NCI-H1105 (cell line): ENCODE measurements around the gene SHISAL2B.
"Not testable (repeated sequence)": the region's sequence is repeated elsewhere in the genome, so short reads cannot be mapped to it uniquely, and the experiment has no call there.

Experiments used
- DNase-seq: peaks from one replicate; lab custom pipeline; 2025; lab: John Stamatoyannopoulos, UW

Gene SHISAL2B

DNA sequence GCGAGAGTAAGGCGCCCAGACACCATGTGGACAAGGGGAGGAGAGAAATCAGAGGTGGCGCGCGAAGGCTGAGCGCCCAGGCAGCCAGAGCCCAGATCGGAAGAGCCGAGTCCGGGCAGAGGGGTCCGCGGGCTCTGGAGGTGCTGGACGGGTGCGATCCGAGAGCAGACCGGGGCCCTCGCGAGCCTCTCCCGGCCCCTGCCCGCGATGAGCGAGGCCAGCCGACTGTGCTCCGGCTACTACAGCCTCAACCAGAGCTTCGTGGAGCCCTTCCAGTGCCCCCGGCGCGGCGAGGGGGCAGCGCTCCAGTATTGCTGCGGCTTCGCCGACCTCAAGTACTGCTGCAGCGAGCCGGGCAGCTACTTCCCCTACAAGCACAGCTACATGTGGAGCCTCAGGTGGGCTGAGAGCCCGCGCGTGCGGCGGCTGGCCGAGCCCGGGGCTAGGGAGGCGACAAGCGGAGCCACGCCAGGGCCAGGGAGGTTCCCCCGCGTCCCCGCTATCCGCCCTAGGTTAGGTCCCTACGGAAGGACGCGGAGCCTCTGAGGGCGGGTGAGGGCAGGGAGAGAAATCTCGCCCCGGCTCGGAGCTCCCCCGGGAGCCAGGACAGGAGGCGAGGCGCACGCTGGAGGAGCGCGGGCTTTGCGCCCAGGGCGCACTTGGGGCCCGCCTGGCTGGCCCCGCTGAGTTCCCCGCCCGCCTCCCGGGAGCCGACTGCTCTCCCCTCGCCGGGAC, at the start of gene SHISAL2B:
Gene SHISAL2B, plus strand, starts transcription at position 87 of the 735 bp plus-strand sequence. Its CDS starts 121 bp downstream, at position 208.
- DNase-seq = no peak

GRCh38 chr5:64644831-64645230, 45.5 kb upstream of the SHISAL2B start:
- no peak for DNase-seq

DNA sequence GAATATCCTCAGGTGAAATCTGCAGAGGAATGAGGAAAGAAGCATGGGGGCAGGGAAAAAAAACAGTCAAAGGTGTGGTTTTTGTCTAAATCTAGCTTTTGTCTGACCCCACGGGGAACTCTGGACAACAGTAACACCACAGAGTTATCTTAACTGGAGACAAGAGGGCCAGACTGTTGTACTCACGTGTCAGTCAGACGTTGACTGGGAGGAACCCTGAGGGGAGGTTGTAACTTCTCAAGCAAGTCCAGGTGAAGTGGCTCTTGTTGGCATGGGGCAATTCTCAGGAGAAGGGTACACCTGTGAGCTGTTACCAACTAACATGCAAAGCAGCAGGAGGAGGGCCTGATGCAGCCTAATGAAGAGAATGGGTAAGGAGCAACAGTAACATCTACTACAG, 44.1 kb upstream of the SHISAL2B start:
- no peak for DNase-seq

GRCh38 chr5:64649512-64649911, 40.8 kb upstream of the SHISAL2B start:
- DNase-seq = no peak

DNA sequence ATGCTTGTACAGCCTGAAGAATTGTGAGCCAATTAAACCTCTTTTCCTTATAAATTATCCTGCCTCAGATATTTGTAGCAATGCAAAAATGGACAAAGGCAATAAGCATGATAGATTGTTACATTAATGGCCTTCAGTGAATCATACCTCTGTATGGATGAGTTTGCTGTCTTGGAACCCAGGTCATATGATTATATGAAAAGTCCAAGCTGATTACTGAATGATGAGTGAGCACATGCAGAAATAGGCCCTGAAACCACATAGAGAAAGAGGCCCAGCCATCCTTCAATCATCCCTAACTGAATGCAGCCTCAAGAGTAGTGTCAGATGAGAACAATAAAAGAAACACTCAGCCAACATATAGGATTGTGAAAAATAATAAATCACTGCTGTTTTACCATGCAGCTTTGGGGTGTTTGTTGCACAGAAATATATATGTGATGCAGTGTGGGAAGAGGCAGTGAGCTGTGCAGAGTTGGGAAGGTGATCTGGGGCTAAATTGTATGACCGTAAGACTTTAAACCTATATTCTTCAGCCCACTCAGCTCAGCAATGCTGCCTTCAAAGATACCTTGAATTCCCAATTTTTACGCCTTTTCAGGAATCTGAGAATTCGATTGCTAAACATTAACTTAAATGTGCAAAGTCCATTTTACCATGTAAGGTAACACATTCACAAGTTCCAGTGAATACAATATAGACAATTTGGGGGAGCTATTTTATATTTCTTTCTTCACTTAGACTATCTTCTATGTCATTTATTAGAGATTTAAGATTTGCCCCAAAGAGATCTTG, 36.3 kb upstream of the SHISAL2B start:
- DNase-seq = no peak

DNA sequence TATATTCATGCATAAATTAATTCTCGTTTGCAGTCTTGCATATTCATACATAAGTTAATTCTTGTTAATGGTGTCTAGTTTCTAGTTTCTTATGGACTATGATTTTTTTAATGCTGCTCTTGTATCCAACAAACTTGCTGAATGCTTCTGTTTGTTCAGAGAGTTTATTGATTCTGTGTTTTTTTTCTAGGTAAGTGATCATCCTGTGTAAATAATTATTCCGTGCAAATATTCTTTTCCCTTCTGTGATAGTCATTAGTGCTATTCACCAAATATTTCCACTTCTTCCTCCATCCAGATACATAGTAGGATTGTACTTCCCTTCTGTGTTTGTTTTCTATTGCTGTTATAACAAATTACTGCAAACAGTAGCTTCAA, 35.8 kb upstream of the SHISAL2B start:
- no peak for DNase-seq

- no peak for DNase-seq
These were observed 34.7 kb upstream of the SHISAL2B start for GRCh38 chr5:64655596-64655995.

DNA sequence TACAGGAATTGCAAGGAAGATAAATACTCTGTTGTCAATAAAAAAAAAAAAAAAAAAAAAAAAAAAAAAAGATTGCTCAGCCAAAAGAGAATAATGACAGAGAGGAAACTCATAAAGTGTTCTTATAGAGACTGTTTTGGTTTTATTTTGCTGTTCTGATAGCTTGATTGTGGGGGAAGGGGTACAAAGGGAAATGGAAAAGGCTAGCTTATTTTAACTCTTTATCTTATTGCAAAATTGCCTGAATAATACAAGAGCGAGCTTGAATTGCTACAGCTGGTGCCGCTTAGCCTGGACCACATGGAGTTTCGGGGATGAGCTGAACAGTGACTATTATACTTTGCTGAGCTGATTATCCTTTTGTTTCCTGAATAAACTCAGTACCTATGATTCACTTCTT, 31.0 kb upstream of the SHISAL2B start:
- no peak for DNase-seq

- DNase-seq = not testable (repeated sequence)
These were observed 27.1 kb upstream of the SHISAL2B start for GRCh38 chr5:64663181-64663580.

- peak; percentile 23 for DNase-seq
These were observed 25.1 kb upstream of the SHISAL2B start for GRCh38 chr5:64665243-64665642.

DNA sequence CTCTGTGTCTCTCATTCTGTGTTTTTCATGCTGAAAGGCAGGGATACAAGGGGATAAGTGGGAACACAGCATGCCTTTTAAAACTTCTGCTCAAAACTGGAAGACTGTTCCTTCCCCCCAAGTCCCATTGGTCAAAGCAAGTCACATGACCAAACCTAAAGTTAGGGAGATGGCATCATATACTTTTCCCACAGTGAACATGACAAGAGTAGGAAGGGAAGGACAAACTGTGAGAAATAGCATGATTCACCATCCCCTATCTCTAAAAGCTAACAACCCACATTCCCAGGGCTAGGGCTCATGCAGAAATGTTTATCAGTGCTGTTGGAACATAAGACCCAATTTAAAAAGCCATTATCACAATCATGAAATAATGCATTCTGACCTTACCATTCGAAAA, 24.2 kb upstream of the SHISAL2B start:
- no peak for DNase-seq

GRCh38 chr5:64667068-64667467, 23.2 kb upstream of the SHISAL2B start:
- DNase-seq = no peak

DNA sequence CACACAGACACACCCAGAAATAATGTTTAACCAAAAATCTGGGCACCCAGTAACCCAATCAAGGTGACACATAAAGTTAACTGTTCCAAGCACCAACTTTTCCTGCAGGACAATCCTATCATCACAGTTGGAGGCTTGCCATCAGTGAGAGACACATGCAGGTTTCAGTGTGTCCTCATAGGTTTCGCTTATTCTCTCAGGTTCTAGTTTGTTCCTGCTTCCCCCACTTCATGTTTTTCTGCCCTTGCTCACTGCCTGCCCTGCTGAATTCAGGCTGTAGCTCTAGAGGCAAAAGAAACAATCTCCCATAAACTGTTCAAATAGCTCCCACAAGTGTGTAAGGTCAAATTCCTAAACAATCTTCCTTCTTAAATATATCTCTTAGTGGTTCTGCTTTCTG, 20.0 kb upstream of the SHISAL2B start:
- DNase-seq = no peak

DNA sequence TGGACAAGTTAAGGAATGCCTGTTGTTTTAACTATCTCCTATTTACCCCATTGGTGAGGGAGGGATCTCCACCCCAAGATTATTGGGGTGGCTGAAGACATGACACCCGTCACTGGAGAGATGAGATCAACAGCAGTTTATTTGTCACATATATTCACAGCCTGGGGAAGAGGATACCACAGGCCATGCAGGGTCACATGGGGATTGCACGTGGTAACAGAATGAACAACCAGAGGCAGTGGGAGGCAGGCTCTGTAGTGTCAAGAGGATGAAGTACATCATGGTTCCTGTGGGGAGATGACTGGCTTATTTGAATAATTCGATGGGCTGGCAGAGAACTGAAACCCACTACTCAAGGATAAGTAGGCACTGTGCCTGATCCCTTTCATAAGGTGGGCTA, 18.6 kb upstream of the SHISAL2B start:
- DNase-seq = no peak

GRCh38 chr5:64678374-64678773, 11.9 kb upstream of the SHISAL2B start:
- no peak for DNase-seq

DNA sequence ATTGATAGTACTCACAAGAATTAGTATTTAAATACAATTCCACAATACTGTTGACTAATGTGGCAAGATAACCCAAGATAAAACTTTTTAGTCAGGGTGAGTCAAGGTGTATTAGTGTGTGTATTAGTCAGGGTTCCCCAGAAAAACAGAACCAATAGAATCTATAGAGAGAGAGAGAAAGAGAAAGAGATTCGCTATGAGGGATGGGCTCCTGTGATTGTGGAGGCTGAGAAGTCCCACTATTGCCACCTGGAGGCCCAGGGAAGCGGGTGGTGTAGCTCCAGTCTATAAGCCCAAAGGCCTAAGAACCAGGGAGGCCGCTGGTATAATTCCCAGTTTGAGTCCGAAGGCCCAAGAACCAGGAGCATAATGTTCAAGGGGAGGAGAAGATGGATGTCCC, 10.0 kb upstream of the SHISAL2B start:
- DNase-seq = no peak

GRCh38 chr5:64682608-64683007, 7.7 kb upstream of the SHISAL2B start:
- no peak for DNase-seq

GRCh38 chr5:64685866-64686265, 4.4 kb upstream of the SHISAL2B start:
- DNase-seq = peak; percentile 32

- DNase-seq = no peak
These were observed 1.9 kb upstream of the SHISAL2B start for GRCh38 chr5:64688391-64688790.

DNA sequence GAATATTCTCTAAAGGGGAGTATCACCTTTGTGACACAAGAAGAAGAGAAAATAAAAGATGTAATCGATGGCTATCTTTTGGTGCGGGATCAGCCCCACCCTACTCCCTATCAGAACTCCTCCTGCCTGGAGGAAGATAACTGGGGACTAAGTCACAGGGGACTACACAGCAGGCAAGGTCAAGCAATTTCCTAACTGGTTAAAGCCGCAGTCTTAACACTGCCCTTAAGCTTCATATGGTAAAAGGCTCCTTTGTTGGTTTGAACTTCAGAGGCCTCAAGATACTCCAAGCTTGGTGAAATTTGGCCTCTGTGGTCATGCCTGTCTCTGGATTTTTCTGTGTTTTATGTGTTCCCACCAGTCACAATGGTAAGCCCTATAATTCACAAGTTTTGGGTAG, 1.3 kb upstream of the SHISAL2B start:
- no peak for DNase-seq

GRCh38 chr5:64690104-64690416, 243 bp upstream of the SHISAL2B start:
- no peak for DNase-seq

GRCh38 chr5:64691291-64691690, 988 bp downstream of the SHISAL2B start:
- DNase-seq = no peak

DNA sequence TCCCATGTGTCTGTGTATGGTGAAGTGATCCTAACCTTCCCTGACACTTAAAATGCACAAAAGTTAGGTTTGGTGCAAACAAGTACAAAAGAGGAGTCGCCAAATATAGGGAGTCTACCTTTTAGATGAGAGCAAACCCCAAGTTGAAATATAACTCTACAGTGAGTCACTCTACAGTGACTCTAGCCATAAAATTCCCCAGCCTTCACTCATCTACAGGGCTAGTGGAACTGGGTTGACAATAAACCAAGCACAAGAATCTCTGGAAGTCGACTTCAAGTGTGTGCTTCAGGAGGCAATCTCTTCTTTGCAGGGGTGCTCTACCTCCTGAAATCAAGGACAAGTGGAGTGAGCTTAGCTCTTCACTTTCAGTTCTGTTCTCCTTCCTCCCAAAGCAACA, 3.3 kb downstream of the SHISAL2B start:
- DNase-seq = no peak

DNA sequence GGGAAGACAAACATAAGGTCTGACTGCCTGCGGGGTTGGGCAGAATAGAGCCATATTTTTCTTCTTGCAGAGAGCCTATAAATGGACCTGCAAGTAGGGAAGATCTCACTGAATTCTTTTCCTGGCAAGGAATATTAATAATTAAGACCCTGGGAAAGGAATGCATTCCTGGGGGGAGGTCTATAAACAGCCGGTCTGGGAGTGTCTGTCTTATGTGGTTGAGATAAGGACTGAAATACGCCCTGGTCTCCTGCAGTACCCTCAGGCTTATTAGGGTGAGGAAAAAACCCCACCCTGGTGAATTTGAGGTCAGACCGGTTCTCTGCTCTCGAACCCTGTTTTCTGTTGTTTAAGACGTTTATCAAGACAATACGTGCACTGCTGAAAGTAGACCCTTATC, 6.1 kb downstream of the SHISAL2B start:
- DNase-seq = not testable (repeated sequence)
